Thoracic aorta (tissue), 2 donors: ENCODE results near the gene PPP2R5D. TPM values are rescaled to one million over a fixed set of nuclear protein-coding genes. Genes with fewer than 3 reads are reported as not detected.

ENCODE experiments used
- ATAC-seq: fragments of 150-250 bp; one replicate; pipeline ENCODE4 v1.8.0; 2017; ENCODE audit warnings: low read depth; ENCODE audit not compliant: insufficient number of reproducible peaks, low FRiP score
- DNase-seq: peaks from one replicate; pipeline ENCODE4 v3.0.0-alpha.2; 2020; ENCODE audit warnings: low spot score
- H3K27ac ChIP-seq, 2 donors: fragments of 200-600 bp; sonication (generic); 1 replicate in 1 of 2; 2 replicates in 1 of 2; pipeline ENCODE4 v1.5.1; 2016; ENCODE audit warnings: mild to moderate bottlenecking in 2 of 2, moderate library complexity in 2 of 2
- H3K27me3 ChIP-seq: fragments of 200-600 bp; sonication (generic); replicated peaks from 2 replicates; pipeline ENCODE4 v1.6.0; 2016; ENCODE audit warnings: mild to moderate bottlenecking; ENCODE audit not compliant: insufficient read depth
- H3K36me3 ChIP-seq: fragments of 200-600 bp; sonication (generic); one replicate; pipeline ENCODE4 v1.5.1; 2016
- H3K4me1 ChIP-seq, 2 donors: fragments of 200-600 bp; sonication (generic); 1 replicate in 1 of 2; 2 replicates in 1 of 2; pipeline versions ENCODE4 v1.5.1 to v1.6.0; 2016; ENCODE audit warnings: low read depth in 2 of 2, mild to moderate bottlenecking in 1 of 2; ENCODE audit not compliant: control insufficient read depth in 1 of 2
- H3K4me3 ChIP-seq: fragments of 200-600 bp; sonication (generic); 2 replicates; pipeline ENCODE4 v1.5.1; 2016; ENCODE audit warnings: mild to moderate bottlenecking
- H3K9me3 ChIP-seq: fragments of 200-600 bp; sonication (generic); 2 replicates; pipeline ENCODE4 v1.5.1; 2016
- total RNA-seq, 2 donors: library from RNA; depleted of rRNA; stranded (reverse); fragments of >200 nt; gene quantifications; one replicate each; pipeline versions ENCODE4 v1.1.0 to v1.2.3, GENCODE V29; 2016
- TF ChIP-seq, protein P1 (sequence below): fragments of 200-600 bp; sonication (generic); IDR thresholded peaks from one replicate; pipeline ENCODE4 v1.5.1; 2019; ENCODE audit warnings: antibody characterized with exemption

Gene PPP2R5D
- total RNA-seq, 2 donors from 2014 or later, result 20.1 to 37.1 TPM

DNA sequence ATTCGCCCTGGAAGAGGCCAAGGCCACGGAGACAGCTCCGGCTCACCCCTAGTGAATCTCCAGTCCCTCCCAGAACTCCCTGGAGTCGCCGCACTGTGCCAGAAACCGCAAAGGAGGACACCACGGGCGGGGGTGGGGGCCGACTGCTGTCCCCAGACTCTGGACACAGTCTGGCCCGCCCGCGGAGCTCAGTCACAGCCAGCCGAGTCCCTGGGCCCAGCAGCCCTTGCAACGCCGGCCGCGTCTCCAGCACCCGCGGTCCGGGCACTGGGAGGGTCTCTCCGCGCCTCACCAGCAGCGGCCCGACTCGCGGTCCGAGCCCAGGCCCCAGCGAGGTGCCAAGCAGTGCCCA, 5.9 kb upstream of the PPP2R5D start:
- peak overlapping the region; percentile 83 to 90 for H3K27ac ChIP-seq
- ATAC-seq, result no peak
- peaks cover 16 to 36% of the 10 kb centered on the region in 2 donors for H3K4me1 ChIP-seq
- no peaks in the 10 kb centered on the region for H3K9me3 ChIP-seq
- TF ChIP-seq, protein P1, sequence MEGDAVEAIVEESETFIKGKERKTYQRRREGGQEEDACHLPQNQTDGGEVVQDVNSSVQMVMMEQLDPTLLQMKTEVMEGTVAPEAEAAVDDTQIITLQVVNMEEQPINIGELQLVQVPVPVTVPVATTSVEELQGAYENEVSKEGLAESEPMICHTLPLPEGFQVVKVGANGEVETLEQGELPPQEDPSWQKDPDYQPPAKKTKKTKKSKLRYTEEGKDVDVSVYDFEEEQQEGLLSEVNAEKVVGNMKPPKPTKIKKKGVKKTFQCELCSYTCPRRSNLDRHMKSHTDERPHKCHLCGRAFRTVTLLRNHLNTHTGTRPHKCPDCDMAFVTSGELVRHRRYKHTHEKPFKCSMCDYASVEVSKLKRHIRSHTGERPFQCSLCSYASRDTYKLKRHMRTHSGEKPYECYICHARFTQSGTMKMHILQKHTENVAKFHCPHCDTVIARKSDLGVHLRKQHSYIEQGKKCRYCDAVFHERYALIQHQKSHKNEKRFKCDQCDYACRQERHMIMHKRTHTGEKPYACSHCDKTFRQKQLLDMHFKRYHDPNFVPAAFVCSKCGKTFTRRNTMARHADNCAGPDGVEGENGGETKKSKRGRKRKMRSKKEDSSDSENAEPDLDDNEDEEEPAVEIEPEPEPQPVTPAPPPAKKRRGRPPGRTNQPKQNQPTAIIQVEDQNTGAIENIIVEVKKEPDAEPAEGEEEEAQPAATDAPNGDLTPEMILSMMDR, result no peak
- H3K27me3 ChIP-seq, result no peaks in the 10 kb centered on the region
- no peak for DNase-seq
- no peaks in the 10 kb centered on the region for H3K36me3 ChIP-seq
- H3K4me3 ChIP-seq, result peak overlapping the region; percentile 75

DNA sequence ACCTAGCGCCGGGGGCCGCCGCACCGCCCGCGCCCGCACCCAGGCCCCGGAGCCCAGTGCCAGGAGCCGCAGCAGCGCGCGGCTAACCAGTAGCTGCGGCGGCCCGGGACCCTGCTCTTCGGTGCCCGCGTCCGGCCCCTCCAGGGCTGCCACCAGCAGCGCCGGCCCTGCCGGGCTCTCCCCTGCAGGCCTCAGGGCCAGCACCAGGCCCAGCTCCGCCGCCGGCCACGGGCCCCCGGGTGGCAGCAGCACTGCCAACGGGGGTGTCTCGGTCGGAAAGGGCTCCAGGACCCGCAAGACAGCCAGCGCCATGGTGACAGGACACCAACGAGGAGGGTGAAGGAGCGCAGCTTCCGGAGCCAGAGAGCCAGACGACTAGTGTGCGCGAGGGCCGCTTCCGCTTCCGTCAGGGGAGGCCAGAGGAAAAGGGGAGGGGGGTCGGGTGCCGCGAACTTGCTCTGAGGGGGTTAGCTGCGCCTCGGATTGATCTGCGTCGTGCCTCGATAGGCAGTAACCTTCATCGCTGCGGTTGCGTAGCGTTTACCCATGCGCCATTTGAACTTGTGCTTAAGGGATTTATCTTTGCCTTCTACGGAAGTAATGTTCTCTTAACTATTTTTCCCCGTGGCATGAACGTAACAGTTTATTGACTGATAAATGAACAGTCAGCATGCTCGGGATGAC, 5.4 kb upstream of the PPP2R5D start, which contains the start of gene PEX6:
Gene PEX6 (minus strand): TSS at position 343 of the 684 bp plus-strand sequence. CDS start 31 bp downstream, at position 312.
- H3K27ac ChIP-seq, result peak within 1 kb of the TSS; percentile 83 to 90
- no peaks in the 10 kb centered on the region for H3K27me3 ChIP-seq
- peaks cover 17 to 40% of the 10 kb centered on the region in 2 donors for H3K4me1 ChIP-seq
- no peaks in the 10 kb centered on the region for H3K9me3 ChIP-seq
- ATAC-seq, result peak; percentile 81
- peak within 1 kb of the TSS; percentile 75 for H3K4me3 ChIP-seq
- H3K36me3 ChIP-seq, result no peaks in the 10 kb centered on the region
- TF ChIP-seq, protein P1, result no peak
- peak; percentile 49 for DNase-seq

DNA sequence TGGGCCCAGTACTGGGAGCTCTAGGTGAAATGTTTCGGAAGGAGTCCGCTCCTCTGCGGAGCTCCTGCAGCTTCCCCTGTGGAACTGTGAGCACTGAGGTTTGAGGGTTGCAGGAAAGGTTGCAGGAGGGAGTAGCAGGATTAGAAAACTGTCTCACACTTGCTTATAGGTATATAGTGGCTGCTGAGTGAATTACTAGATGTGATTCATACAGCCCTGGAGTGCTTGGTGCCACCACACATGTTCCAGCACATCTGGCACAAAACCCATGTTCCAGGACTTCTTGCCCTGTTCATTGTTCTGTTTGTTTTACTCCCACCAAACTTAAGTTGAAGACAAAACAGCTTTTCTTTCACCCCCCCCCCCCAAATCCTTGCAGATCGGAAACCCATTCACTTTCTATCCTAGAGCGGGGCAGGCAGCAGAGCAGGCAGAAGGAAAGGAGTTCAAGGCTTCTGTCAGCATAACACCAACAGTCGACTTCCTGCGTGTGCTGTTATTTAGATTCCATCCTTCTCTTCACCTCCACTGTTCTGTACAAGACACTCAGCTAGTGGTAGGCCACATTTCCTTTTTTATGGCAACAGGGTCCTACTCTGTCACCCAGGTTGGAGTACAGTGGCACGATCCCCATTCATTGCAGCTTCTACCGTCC, 4.7 kb upstream of the PPP2R5D start:
- Histone ChIP-seq H3K36me3 (no peaks in the 10 kb centered on the region), H3K9me3 (no peaks in the 10 kb centered on the region), H3K27ac (peak overlapping the region; percentile 83 to 90), H3K27me3 (no peaks in the 10 kb centered on the region), H3K4me1 (peaks cover 17 to 40% of the 10 kb centered on the region in 2 donors), H3K4me3 (peak overlapping the region; percentile 75)
- DNase-seq (no peak), ATAC-seq (no peak)
- TF ChIP-seq, protein P1, result no peak

DNA sequence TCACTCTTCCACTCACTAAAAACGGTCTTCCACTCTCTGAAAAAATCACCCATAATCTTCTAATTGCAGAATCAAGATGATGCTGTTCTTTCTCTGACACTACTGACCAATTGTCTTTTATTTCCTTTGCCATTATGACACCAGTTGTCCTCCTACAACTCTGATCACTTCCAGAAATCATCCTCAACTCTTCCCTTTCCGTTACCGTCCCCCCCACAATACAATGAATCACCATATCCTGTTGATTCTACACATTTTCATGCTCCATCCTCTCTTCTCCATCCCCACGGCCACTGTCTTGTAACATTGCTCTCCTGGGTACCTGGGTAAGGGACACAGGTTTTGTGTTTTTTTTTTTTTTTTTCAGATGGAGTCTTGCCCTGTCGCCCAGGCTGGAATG, 2.5 kb upstream of the PPP2R5D start:
- H3K4me3 ChIP-seq, result no peak overlapping the region
- TF ChIP-seq, protein P1, result no peak

DNA sequence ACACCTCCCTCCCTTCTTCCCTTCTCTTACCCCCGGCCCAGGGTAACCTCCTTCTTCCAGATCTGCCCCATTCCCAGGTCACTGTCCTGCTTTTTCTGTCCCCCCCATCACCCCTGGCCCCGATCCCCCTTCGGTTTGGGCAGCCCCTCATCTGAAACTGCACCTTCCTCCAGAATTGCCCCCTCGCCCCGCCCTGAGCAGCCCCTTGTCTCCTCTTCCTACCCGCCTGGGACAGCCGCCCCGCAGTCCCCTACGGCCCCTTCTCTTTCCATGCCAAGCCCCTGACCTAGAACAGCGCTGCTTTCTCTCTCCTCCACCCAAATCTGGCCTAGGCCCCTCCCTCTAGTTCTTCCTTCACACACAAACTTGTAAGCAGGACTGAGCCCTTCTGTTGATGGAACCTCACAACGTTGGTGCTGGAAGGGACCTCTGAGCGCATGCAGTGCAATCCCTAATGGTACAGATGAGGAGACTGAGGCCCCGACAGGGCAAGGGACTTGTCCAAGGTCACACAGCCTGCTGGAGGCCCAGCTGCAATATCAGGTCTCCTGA, 630 bp downstream of the PPP2R5D start:
- DNase-seq (no peak), ATAC-seq (no peak)
- H3K27me3 ChIP-seq, result no peaks in the 10 kb centered on the region
- H3K9me3 ChIP-seq, result no peaks in the 10 kb centered on the region
- TF ChIP-seq, protein P1, result no peak
- peaks cover 32 to 53% of the 10 kb centered on the region in 2 donors for H3K4me1 ChIP-seq
- peak overlapping the region; percentile 90 for H3K4me3 ChIP-seq
- H3K36me3 ChIP-seq, result peaks cover 11% of the 10 kb centered on the region
- peak overlapping the region; percentile 76 to 79 for H3K27ac ChIP-seq

More for the DNA sequence above, 2.5 kb upstream of the PPP2R5D start:
- Histone ChIP-seq H3K27ac (no peak overlapping the region), H3K36me3 (no peaks in the 10 kb centered on the region), H3K27me3 (no peaks in the 10 kb centered on the region), H3K9me3 (no peaks in the 10 kb centered on the region), H3K4me1 (peaks cover 36 to 52% of the 10 kb centered on the region in 2 donors)
- no peak for ATAC-seq
- no peak for DNase-seq
